IPS-NIHi7 (cell line): ENCODE results near the gene ZNF385A.

ENCODE experiments used
- DNase-seq: peaks from one replicate; pipeline ENCODE4 v3.0.0; 2012; ENCODE audit warnings: mixed read lengths; ENCODE audit errors: extremely low spot score

ZNF385A gene

GRCh38 chr12:54374562-54375258 lies 9.8 kb downstream of the ZNF385A start:
- no peak for DNase-seq

- DNase-seq: no peak
Measured at GRCh38 chr12:54373649-54374561, 10.6 kb downstream of the ZNF385A start.

DNA sequence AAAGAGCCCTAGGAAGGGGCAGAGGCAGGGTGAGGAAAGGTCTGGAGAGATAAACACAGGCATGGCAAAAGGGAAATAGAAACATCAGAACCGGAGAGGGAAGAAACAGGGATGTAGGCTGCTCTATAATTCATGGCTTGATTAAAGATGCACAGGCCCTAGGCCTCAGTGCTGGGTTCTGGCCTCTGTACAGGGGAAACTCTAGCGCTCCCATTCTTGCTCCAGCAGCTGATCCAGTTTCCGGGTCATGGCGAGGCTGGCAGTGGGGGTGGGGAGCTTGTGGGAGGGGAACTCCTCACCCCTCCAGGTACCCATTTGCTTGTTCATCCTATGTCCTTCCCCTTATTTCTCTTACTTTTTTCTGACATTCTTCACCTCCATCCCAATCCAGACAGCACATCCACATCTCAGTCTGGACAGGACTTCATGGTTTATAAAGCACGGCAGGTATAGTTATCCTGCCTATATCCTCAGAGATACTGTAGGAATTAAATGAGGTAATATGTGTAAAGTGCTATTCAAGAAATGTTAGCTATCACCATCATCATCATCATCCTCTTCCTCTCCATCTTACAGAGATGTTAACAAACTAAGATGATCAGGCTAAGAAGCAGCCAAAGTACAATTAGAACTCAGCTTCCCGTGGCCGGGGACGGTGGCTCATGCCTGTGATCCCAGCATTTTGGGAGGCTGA lies 12.3 kb downstream of the ZNF385A start:
- DNase-seq: no peak

GRCh38 chr12:54371328-54372112 lies 13.0 kb downstream of the ZNF385A start:
- no peak for DNase-seq

- peak; percentile 89 for DNase-seq
Measured at GRCh38 chr12:54370171-54370730, 14.3 kb downstream of the ZNF385A start.

- DNase-seq: no peak
Measured at GRCh38 chr12:54369597-54370131, 14.9 kb downstream of the ZNF385A start.

- DNase-seq: no peak
Measured at GRCh38 chr12:54368709-54369596, 15.6 kb downstream of the ZNF385A start.

DNA sequence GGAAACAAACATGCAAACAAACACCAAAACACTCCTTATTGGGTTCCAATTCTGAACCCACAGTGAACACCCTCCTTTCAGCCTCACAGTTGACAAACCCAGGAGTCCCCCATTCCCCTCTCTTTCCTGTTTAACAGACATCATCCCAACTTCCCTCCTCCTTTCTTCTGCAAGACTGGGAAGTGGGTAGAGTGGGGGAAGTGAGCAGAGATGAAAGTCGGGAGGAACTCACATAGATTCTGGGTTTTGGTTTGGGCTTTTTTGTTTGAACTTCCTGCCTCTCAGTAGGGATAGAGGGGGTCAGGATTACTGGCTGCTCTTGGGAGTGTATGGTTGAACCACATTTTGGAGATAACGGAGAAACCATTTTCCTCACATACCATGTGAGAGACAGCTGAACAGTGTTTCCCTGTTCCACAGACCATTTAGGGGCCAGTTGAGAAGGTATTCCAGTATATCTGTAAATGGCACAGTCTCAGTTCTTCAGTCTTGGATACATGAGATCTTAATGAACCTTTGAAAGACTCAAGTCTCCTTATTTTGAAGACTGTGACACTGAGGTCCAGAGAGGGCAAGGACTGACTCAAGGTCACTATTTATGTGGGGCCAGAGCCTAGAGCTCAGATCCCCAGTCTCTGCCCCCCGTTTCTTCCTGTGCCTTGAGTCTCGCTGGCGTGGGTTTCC lies 16.4 kb downstream of the ZNF385A start:
- DNase-seq: no peak

DNA sequence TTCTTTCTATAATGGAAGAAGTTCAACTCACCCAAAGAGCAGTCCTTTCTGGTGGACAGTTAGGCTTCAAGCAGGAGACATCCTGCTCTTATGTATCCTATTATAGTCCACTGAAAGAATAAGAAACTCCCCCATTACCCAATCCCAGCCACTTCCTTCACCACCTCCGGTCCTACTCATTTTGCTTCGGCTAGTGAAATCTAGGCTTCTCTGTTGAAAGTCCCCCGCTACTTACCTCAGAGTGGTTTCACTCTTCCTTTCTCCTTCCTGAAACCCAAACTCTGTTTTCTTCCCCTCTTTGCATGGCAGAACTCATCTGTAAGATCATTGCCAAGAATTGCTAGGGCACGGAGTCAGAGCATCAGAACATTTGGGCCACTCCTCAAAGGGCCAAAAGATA lies 20.1 kb downstream of the ZNF385A start, which contains the start of gene GPR84:
TSS of gene GPR84 (minus strand) at position 74 of the 400 bp plus-strand sequence. CDS start 635 bp downstream, outside the sequence.
- DNase-seq: no peak

- DNase-seq: no peak
Measured at GRCh38 chr12:54363618-54364017, 20.9 kb downstream of the ZNF385A start.

- DNase-seq: no peak
Measured at GRCh38 chr12:54363047-54363446, 21.5 kb downstream of the ZNF385A start.

GRCh38 chr12:54360717-54361456 lies 23.6 kb downstream of the ZNF385A start:
- peak; percentile 74 for DNase-seq

- no peak for DNase-seq
Measured at GRCh38 chr12:54359762-54360351, 24.7 kb downstream of the ZNF385A start.

DNA sequence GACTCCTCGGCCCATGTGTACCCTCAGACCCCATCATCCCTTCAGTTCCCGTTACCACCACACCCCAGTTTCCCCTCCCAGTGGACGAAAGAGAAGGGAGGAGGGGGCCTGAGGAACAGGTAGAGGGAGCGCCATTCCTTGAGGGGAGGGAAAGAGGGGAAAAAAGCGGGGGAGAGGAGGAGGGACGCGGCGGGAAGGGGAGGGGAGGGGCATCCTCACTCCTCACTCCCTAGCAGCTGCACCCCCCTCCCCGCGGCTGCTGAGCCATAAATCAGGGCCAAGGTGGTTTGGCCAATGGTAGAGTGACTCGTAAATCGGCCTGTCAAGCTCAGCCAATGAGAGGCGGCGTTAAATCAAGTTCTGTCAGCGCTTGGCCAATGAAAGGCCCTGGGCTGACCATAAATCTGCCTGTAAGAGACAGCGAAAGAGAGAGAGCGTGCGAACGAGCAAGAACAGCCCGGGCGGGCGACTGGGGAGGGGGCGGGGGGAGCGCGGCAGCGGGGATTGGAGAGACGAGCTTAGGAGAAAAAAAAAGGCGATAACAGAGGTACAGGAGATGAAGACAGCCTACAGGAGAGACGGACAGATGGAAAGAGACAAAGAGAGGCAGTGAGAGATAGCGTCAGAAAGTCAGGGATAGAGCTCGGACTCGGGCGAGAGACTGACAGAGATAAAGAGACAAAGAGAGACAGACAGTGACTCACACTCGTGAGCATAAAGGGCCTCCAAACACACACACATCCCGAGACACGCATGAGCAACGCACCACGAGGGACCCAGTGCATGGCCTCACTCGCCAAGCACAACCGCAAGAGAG lies 25.4 kb downstream of the ZNF385A start:
- DNase-seq: peak; percentile 97

- no peak for DNase-seq
Measured at GRCh38 chr12:54358191-54358944, 26.2 kb downstream of the ZNF385A start.

DNA sequence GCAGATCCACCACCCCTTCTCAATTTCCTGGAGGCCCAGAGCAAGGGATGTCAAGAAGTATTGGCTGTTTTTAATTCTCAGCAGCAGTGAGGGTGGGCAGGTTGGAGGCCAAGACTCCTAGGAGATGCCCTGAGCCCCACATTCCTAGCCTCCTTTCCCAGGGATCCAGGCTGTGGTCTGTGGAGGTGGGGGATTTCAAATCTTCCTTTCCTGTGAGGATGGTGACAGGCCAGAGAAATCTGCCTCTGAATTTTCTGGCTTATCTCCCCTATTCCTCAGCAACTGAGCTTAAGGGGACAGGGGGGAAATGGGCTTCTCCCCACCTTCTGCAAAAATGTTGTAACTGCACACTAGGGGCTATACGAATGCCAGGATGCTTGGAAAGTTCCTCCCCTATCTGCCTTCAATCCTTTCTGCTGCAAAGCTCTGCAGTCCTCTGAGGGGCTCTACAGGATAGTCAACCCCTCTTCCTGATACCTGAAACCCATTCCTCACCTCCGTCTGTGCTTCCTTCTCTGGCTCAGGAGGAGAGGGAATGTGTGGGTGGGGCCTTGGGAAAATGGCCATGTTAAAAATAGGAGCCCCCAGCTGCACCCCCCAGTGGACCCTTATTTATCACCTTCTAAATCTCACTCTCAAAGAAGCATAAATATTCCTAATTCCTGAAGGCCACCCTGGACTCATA lies 26.9 kb downstream of the ZNF385A start:
- no peak for DNase-seq
